NCI-H524 treated with DMSO at 0.1 percent for 48 hours (cell line): ENCODE results near the gene ACSF3.
A peak's percentile ranks its signal among the peaks of the same experiment; 100 is the strongest.
"Not testable (repeated sequence)": the region's sequence is repeated elsewhere in the genome, so short reads cannot be mapped to it uniquely, and the experiment has no call there.

Experiments
- DNase-seq: peaks from one replicate; lab custom pipeline; 2025; lab: John Stamatoyannopoulos, UW

The ACSF3 gene

GRCh38 chr16:89161763-89162713 lies 68.4 kb downstream of the ACSF3 start:
- DNase-seq: no peak

- no peak for DNase-seq
Measured at GRCh38 chr16:89163297-89163696, 69.6 kb downstream of the ACSF3 start.

GRCh38 chr16:89164436-89164835 lies 70.8 kb downstream of the ACSF3 start:
- no peak for DNase-seq

- no peak for DNase-seq
Measured at GRCh38 chr16:89164847-89165680, 71.4 kb downstream of the ACSF3 start.

- DNase-seq: not testable (repeated sequence)
Measured at GRCh38 chr16:89165681-89165979, 72.0 kb downstream of the ACSF3 start.

GRCh38 chr16:89166696-89167424 lies 73.2 kb downstream of the ACSF3 start:
- DNase-seq: no peak

- DNase-seq: peak; percentile 46
Measured at GRCh38 chr16:89167425-89167941, 73.8 kb downstream of the ACSF3 start.

- DNase-seq: no peak
Measured at GRCh38 chr16:89168381-89169189, 74.9 kb downstream of the ACSF3 start.

GRCh38 chr16:89169778-89170177 lies 76.1 kb downstream of the ACSF3 start:
- no peak for DNase-seq

- peak; percentile 53 for DNase-seq
Measured at GRCh38 chr16:89170346-89171215, 76.9 kb downstream of the ACSF3 start.

GRCh38 chr16:89171216-89172170 lies 77.8 kb downstream of the ACSF3 start, which contains the start of gene CDH15:
Gene CDH15, plus strand, starts transcription at chr16:89171748. Its CDS starts 84 bp downstream, at chr16:89171832.
- DNase-seq: peak; percentile 77

- DNase-seq: no peak
Measured at GRCh38 chr16:89172171-89172527, 78.5 kb downstream of the ACSF3 start.

GRCh38 chr16:89172528-89173173 lies 79.0 kb downstream of the ACSF3 start:
- no peak for DNase-seq

- peak; percentile 66 for DNase-seq
Measured at GRCh38 chr16:89173174-89173921, 79.7 kb downstream of the ACSF3 start.

GRCh38 chr16:89174055-89174827 lies 80.6 kb downstream of the ACSF3 start:
- DNase-seq: no peak

GRCh38 chr16:89174877-89175276 lies 81.2 kb downstream of the ACSF3 start:
- no peak for DNase-seq
